Endometrial microvascular endothelial cells (primary cell): Measurements from ENCODE around the gene SELENOI. TPM values are rescaled to one million over a fixed set of nuclear protein-coding genes. Genes with fewer than 3 reads are reported as not detected.
"Not testable (repeated sequence)": the region's sequence is repeated elsewhere in the genome, so short reads cannot be mapped to it uniquely, and the experiment has no call there.

Experiments used
- in situ Hi-C: cut with HindIII; loops from 2 replicates; pipeline ENCODE4 v1.10.0; 2017; ENCODE audit warnings: low sequenced_read_pairs, low pct_unique_long_range_greater_than_20kb; ENCODE audit errors: inconsistent ontology term
- total RNA-seq: library from RNA; depleted of rRNA; stranded (reverse); fragments of >200 nt; gene quantifications from one replicate; pipeline ENCODE4 v1.2.3, GENCODE V29; 2015; ENCODE audit errors: inconsistent ontology term

The SELENOI gene, protein sequence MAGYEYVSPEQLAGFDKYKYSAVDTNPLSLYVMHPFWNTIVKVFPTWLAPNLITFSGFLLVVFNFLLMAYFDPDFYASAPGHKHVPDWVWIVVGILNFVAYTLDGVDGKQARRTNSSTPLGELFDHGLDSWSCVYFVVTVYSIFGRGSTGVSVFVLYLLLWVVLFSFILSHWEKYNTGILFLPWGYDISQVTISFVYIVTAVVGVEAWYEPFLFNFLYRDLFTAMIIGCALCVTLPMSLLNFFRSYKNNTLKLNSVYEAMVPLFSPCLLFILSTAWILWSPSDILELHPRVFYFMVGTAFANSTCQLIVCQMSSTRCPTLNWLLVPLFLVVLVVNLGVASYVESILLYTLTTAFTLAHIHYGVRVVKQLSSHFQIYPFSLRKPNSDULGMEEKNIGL
- total RNA-seq = 15.3 TPM

DNA sequence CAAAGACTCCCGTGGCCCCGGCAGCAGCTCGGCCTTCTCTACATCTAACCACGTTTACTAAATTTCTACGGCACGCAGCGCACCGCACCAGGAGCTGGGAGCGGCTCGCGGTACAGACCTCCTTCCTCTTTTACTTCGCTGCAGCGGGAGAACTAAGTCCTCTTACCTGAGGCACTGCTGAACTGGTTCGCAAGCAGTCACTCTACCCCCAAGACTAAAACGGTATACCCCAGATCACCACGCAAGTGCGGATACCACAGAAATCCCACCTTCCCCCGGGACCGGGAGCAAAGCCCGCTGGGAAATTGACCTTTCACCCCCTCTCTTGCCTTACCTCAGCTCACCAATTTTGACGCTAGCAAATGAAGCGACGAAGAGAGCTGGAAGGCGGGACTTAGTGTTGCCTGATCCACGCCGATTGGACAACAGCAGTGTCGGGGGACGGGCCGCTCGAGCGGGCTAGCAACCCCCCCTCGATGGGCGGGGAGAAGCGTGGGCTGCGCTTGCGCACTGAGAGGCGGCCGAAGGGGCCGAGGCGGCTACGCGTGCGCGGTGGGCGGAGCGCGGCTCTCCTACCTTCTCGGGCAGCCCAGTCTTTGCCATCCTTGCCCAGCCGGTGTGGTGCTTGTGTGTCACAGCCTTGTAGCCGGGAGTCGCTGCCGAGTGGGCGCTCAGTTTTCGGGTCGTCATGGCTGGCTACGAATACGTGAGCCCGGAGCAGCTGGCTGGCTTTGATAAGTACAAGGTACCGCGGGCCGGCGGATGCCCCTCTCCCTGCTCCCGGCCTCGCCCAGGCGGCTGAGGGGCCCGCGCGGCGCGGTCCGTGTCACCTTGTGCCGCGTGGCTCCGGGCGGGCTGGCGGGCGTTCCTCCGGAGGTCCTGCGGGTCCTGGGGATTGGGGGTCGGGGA lies at the start of gene SELENOI:
TSS of gene SELENOI (plus strand) at position 599 of the 909 bp plus-strand sequence. CDS start at position 689, 90 bp downstream.
- in situ Hi-C loops = no loop called here

DNA sequence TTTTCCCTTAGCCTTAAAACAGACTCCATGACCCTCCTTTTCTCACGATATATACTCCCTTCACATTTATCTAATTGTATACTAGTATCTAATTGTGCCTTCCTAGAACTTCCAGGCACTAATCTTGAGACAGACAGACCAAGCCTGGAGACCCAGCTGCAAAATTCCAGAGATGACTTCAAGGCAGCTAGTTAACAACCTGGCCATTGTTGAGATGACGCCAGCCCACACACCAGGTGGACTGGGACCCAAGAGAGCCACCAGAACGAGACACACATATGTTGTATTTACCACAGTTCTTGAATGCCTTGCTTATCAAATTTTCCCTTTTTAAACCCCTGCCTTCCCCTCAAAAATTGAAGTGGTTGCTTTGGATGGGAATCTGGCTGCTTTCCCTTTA lies 48.9 kb upstream of the SELENOI start:
- in situ Hi-C loops = no loop called here

DNA sequence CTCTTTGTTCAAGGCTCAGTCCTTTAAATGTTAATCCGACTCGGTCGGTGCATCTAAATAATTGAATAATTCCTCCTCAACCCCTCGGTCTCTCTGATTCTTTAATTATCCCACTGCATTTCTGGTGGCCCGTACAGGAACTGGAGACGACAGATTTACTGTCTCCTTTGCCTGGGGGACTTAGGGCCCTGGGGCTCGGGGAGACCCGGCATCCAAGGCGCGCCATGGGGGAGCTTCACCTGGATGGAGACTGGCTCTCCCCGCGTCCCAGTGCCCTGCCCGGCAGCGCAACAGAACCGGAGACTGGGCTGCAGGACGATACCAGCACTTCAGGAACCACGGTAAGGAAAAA lies 47.7 kb upstream of the SELENOI start:
- in situ Hi-C loops = no loop called here

DNA sequence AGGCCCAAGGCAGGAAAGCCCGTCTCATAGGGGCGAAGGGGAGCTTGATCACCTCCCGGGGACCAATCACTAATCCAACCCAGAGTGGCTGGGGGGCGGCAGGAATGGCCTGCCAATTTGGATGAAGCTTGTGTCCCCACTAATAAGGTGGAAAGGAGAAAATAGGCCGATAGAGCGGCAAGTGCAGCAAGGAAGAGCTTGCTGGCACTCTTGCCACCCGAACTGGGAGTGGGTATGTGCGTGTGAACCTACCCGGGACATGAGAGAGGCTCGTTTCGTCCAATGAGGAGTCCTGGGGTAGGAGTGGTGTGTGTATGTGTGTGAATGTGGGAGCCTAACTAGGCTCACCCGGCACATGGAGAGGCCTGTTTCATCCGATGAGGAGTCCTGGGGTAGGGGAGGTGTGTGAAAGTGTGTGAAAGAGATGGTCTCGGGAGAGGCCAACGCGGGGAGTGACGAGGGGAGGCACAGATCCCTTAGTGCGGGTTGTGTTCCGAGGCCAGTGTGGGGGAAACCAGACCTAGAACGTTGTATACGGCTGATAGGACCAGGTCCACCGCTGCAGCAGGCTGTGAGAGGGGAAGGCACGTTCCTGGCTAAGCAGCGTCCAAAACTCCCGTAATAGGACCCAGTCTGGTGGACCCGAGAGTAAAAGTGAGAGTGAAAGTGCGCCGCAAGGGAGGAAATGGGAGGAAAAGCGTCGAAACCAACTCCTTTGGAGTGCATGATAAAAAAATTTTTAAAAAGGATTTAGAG lies 47.1 kb upstream of the SELENOI start:
- in situ Hi-C loops = no loop called here

DNA sequence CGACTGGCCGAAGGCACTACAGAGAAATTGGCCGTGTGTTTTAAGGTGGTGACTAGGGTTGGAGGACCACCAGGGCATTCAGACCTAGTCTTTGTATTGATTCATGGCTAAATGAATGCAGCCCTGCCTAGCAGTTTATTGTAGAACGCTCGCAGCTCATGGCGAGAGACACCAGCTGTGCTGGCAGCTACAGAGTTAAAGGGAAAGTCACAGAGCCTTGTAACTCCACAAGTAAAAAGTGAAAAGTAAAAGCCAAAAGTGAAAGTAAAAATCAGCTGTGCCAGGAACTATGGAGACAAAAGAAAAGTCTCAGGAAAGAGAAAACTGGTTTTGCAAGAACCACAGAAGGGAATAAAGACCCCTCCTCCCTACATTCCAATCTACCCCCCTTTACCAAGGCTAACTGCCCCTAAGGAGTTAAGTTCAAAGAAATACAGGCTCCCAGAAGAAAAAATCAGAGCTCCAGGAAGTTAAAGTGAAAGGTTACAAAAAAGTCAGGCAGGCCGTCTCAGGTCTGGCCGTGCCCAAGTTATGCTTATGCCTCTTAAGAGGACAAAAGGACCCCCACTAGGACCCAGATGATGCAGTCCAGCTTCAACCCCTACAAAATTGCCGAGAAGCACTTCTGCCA lies 46.4 kb upstream of the SELENOI start:
- in situ Hi-C loops = no loop called here

DNA sequence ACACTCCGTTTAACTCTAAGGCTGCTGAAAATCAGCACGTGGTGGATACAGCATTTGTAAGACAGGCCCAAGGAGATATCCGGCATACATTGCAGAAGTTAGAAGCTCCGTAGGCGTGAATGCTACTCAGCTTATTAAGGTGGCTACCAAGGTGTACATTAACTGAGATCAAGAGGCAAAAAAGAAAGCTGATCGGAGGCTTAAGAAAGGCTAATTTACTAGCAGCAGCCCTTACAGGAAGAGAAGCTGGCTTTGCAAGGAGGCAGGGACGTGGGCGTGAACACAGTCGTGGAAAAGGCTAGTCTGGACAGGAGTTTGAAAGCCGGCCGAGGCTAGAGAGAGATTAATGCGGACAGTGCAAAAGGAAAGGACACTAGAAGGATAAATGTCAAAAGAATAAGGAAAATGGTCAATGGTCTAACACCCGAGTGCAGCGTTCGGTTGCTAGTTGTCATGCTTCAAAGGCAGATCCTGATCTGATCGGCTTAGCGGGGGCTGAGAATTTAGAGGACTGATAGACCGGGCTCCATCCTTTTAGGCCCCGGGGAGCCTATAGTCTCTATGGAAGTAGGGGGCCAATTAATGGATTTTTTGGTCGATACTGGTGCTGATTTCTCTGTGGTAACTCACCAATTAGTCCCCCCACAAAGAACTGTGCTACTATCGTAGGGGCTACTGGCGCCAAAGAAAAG lies 45.6 kb upstream of the SELENOI start:
- in situ Hi-C loops = no loop called here

DNA sequence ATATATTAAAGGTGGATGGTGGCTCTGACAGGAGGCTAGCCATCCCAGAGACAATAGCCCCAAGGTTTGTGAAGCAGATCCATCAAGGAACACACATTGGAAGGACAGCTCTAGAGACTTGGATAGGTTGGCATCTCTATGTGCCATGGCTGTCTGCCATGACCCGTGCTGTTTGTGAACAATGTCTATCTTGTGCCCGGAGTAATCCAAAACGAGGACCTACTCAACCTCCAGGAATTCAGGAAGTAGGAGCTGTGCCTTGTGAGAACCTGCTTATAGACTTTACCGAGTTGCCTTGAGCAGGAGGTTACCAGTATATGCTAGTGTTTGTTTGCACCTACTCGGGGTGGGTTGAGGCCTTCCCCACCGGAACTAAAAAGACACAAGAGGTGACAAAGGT lies 43.1 kb upstream of the SELENOI start:
- in situ Hi-C loops = no loop called here

DNA sequence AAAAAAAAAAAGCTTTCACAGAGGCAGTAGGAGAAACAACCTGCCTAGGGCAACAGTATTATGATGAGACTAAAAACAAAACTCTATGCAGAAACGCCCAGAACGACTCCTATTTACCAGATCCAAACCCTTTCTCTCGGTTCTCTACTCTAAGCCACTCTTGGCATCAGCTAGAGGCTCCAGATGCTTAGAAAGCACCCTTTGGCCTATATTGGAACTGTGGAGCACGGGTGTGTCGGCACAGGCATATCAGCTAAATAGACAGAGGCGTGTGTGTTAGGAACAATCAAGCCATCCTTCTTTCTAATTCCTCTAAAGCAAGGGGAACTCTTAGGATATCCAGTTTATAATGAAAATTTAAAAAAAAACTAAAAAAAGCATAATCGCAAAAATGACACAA lies 40.8 kb upstream of the SELENOI start:
- in situ Hi-C loops = not testable (repeated sequence)

DNA sequence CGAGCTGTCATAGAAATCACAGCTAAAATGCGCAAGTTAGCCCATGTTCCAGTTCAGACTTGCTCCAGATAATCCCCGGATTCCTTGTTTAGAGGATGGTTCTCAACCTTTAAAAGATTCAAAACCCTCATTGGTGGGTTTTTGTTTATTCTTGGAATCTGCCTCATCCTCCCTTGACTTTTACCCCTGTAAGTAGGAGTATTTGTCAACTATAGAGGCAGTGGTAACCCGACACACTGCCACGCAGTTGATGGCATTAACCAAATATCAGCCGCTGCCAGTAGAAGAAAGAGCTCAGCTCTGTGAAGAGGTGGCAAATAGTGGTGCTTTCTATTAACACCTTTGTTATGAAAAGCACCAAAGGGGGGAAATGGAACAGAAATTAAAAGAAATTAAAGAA lies 40.4 kb upstream of the SELENOI start:
- in situ Hi-C loops = no loop called here

DNA sequence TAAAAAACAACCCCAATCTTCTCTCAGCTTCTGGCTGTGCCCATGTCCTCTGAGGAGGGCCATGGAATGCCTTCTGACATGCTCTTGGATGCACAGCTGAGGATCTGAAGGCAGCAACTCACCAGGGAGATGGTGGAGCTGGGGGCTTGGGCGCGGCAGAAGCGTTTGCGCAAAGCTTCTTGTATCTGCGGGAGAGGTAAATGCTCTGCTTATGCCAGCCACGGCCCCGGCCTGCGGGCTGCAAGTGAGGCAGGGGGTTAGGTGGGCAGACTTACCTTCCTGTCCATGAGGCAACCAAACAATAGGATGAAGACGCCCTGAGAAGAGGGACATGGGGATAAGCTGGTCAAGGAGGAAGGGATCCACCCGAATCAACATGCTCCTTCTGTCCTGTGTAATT lies 36.0 kb upstream of the SELENOI start:
- in situ Hi-C loops = no loop called here

DNA sequence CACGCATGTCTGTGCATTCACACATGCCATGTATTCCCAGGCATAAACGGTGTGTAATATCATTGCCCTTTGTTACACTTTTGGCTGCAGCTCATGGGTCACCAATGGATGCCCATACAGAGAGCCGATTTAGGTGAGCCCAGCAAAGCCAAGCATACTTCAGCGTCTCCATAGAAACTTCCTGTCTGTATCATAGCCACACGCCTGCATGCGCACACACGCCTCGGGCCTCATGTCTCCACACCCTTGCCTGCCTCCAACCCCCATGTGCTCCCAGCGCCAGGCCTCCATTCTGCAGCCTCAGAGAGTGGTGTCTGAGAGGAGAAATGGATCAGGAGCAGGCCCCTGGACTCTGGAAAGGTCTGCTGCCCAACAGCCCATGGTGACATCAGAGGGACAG lies 33.5 kb upstream of the SELENOI start:
- in situ Hi-C loops = no loop called here

DNA sequence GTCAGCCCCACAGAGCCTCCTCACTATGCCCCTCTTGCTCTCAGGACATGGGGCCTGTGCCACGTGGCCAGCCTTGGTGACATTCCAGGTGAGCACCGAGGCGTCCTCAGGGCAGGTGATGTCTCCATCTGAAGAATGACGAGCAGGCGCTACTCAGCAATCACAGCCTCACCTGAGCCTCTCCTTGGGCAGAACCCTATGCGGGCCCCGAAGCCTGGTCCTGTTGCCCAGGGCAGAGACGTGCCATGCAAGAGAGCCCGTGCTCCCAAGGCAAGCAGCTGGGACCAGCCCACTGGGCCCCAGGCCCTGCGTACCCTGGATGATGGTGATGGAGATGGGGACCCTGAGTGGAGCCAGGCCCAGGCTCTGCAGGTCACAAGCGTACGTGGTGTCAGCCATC lies 32.5 kb upstream of the SELENOI start:
- in situ Hi-C loops = no loop called here

DNA sequence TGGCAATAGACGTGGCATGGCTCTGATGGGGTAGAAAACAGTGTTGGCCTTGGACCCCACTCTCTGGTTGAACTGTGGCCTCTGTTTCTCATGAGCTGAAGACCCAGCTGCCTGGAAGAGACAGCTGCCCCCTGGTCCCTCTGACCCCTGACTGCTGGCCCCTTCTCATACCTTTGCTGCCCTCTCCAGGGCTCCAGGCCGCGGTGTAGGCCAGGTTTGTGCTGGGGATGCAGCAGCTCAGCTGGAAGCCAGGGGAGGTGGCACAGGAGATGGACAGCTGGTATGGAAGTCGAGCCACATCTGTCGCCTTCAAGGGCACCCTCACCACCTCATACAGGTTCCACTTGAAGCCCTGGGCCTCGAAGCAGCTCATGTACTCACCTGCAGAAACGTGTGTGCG lies 31.7 kb upstream of the SELENOI start:
- in situ Hi-C loops = no loop called here

DNA sequence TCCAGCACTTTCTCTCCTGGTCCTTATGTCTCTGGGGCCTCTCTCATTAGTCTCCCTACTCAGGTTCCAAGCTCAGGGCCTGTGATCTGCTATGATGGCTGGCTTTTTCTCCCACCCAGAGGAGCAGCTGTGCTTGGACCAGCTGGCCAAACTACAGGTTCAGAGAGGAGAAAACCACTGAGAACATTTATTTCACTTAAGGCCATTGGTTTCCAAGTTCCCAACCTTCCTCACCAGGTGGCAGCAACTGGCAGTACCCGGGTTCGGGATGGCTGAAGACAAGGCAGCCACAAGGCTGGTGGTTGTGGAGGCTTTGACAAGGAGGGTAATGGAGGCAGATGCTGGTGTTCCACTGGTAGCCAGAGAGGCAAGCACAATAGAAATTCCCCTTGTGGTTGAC lies 29.9 kb upstream of the SELENOI start:
- in situ Hi-C loops = no loop called here

DNA sequence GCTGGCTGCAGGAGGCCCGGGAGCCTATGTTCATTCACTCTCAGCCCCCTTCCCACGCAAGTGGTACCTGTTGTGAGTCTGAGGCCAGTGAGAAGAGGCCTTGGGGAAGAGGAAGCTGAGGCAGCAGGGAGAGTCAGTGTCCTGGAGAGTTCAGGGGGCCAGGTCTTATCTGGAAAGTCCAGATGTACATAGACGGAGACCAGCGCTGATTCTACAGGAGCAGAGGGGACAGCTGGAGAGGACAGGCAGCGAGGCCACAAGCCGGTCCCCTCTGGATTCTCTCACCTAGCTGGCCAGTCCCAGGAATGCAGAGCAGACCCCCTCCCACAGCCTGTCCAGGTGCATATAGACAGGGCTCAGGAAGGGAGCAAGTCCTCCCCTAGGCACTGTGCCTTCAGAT lies 29.1 kb upstream of the SELENOI start:
- in situ Hi-C loops = no loop called here

DNA sequence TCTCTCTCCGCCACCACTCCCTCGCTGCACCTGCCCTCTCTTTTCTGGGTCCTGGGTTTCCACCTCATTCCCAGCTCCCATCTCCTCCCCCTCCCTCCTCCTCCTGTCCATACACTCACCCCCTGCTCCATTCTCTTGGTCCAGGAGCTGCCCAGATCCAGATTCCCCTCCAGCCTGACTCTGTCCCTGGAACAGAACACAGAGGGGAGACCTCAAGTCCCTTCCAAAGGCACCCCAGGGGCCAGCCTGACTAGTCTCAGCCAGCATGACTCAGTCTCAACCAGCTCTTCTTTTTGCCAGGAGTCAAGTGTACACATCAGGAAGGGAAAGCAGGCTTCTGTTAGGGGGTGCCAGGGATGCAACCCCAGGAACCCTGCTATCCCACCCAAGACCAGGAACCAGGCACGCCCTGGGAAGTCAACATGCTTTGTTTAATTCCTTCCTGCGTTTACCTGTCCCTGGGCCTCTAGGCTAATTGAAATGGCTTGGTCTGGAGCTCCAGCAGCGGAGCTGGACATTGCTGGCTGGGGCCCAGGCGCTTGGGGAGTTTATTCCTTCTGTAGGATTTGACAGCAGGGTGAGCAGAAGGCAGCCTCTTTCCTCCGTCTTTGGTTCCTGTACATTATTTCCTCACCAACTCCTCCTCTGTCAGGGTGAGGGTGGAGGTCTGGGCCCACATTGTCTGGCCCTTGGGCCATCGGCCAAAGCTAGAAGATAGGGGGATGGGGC lies 28.4 kb upstream of the SELENOI start:
- in situ Hi-C loops = no loop called here

DNA sequence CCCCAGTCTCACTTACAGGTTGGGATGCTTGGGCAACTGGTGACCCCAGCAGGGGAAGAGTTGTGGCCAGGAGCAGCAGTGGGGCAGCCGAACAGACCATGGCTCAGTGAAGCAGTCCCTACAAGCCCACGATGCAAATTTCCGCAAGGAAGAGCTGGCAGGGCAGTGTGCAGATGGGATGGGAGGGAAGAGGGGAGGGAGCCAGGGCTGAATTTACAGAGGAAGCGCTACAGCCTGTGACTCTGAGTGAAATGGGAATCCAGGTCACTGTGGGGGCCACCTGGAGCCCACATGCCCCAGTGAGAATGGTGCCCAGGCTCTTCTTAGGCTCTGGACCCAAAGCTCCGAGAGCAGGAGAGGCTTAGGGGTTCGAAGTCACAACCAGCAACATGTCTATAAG lies 27.0 kb upstream of the SELENOI start:
- in situ Hi-C loops = no loop called here

DNA sequence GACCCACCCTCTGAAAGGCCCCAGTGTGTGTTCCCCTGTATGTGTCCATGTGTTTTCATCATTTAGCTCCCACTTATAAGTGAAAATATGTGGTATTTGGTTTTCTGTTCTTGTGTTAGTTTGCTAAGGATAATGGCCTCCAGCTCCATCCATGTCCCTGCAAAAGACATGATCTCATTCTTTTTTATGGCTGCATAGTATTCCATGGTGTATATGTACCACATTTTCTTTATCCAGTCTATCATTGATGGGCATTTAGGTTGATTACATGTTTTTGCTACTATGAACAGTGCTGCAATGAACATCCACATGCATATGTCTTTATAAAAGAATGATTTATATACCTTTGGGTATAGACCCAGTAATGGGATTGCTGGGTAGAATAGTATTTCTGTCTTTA lies 21.5 kb upstream of the SELENOI start:
- in situ Hi-C loops = not testable (repeated sequence)
